Muscle of leg (tissue), 11 donors: ENCODE data around the gene TPX2. TPM values are rescaled to one million over a fixed set of nuclear protein-coding genes. Genes with fewer than 3 reads are reported as not detected.
"Not testable (repeated sequence)": the region's sequence is repeated elsewhere in the genome, so short reads cannot be mapped to it uniquely, and the experiment has no call there.

Experiments used
- DNase-seq: peaks from one replicate; pipeline ENCODE4 v3.0.0; 2013
- H3K27ac ChIP-seq: one replicate; pipeline ENCODE4 v1.5.1; 2013; ENCODE audit warnings: mild to moderate bottlenecking, low read length, control low read depth
- H3K27me3 ChIP-seq: one replicate; pipeline ENCODE4 v1.6.1; 2013; ENCODE audit warnings: low read length; ENCODE audit not compliant: control insufficient read depth, insufficient read depth
- H3K36me3 ChIP-seq: one replicate; pipeline ENCODE4 v1.6.1; 2013; ENCODE audit warnings: low read length; ENCODE audit not compliant: control insufficient read depth, insufficient read depth
- H3K4me1 ChIP-seq: one replicate; pipeline ENCODE4 v1.6.1; 2013; ENCODE audit warnings: low read length; ENCODE audit not compliant: control insufficient read depth, insufficient read depth
- H3K4me3 ChIP-seq: one replicate; pipeline ENCODE4 v1.5.1; 2013; ENCODE audit warnings: low read length, control low read depth
- H3K9me3 ChIP-seq: replicated peaks from 2 replicates; pipeline ENCODE4 v1.6.1; 2013; ENCODE audit warnings: low read depth, low read length; ENCODE audit not compliant: control insufficient read depth
- WGBS: methylation state at CpG from one replicate; pipeline ENCODE4 v1.1.5; 2013; ENCODE audit warnings: missing lambda C conversion rate; ENCODE audit not compliant: insufficient coverage; 5-methylcytosine and 5-hydroxymethylcytosine counted together
- polyA plus RNA-seq, 8 donors: library from polyadenylated mRNA; unstranded; fragments of 120-200 nt; gene quantifications; one replicate each; pipeline versions ENCODE4 v1.2.1 to v1.2.3, GENCODE V29; 2013; ENCODE audit warnings: inconsistent platforms in 1 of 8, low replicate concordance in 1 of 8; ENCODE audit not compliant: insufficient read length in 8 of 8, insufficient read depth in 1 of 8
- total RNA-seq: library from RNA; stranded (reverse); fragments of 120-200 nt; gene quantifications from one replicate; pipeline ENCODE4 v1.2.4, GENCODE V29; 2013

Gene TPX2
- total and polyA plus RNA-seq, 9 donors, result 21.4 to 42.7 (median 27.9) TPM

DNA sequence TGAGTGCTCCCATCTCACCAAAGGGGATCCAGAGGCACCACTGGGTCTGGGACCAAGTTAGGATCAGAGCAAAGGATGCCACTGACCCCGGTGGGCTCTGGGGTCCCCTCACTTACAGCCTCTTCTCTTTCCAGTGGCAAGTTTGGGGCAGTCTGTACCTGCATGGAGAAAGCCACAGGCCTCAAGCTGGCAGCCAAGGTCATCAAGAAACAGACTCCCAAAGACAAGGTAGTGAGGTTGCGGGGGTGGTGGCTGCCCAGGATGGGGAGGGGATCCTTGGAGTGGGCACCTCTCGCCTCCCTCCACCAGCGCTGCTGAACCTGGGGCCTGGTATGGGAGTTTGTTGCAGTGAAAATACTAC, 85.0 kb downstream of the TPX2 start:
- DNase-seq, result no peak
- WGBS, result no CpG with 5 or more reads among the region's 4 CpGs
- Histone ChIP-seq H3K27me3 (no peaks in the 10 kb centered on the region), H3K9me3 (no peaks in the 10 kb centered on the region), H3K4me1 (peaks cover 33% of the 10 kb centered on the region), H3K36me3 (peaks cover 28% of the 10 kb centered on the region), H3K27ac (no peak overlapping the region), H3K4me3 (no peak overlapping the region)

DNA sequence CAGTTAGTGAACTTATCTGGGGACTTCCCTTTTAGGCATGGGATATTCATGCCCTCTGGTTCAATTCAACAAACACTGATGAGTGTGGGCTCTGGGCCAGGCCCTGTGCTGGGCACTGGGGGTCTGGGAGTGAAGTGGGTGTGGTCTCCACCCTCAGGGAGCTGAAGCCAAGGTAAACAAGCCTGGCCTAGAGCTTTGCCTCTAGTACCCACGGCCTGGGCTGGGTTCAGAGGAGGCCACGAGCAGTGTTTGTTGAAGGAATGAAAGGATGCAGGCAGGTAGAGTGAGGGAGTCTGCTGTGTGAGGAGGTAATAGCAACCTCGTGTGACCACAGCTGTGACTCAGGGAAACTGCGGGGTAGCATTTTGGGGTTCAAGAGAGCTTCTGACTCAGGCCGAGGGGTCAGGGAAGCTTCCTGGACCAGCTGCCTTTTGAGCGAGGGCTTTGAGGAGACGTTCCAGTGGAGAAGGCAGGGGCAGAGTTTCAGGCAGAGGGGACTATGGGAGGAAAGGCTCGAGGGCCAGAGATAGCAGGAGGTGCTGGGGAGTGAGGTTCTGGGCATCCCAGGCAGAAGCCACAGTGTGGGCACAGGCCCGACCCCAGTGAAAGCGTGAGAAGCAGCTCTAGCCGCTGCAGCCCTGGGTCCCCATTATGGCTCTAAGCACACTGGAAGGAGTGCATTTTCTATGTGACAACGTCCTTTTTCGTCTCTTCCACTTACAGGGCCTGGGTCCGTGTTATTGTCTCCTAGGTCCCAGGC, 85.6 kb downstream of the TPX2 start:
- no peaks in the 10 kb centered on the region for H3K27me3 ChIP-seq
- no peaks in the 10 kb centered on the region for H3K9me3 ChIP-seq
- H3K4me3 ChIP-seq, result no peak overlapping the region
- peaks cover 27% of the 10 kb centered on the region for H3K4me1 ChIP-seq
- no peak overlapping the region for H3K27ac ChIP-seq
- peaks cover 32% of the 10 kb centered on the region for H3K36me3 ChIP-seq
- WGBS, result 83% methylated on average over 14 of the region's 14 CpGs
- DNase-seq, result no peak

DNA sequence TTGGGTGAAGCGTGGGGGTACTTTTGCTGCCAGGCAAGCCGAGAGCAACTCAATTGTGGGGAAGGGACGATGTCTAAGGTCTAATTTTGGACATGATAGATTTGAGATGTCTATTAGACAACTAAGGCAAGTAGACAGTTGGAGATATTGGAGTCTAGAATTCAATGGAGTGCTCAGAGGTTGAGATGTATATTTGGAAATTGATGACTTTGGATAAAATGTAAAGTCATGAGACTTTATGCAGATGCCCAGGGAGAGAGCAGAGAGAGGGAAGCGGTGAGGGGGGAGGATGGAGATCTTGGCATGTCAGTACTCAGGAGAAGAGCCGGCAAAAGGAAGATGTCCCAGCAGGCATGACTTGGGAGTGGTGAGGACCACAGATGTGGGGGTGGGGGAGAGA, 87.0 kb downstream of the TPX2 start:
- WGBS, result 74% methylated on average over 5 of the region's 5 CpGs
- H3K27me3 ChIP-seq, result no peaks in the 10 kb centered on the region
- H3K9me3 ChIP-seq, result no peaks in the 10 kb centered on the region
- no peak for DNase-seq
- H3K36me3 ChIP-seq, result peaks cover 38% of the 10 kb centered on the region
- H3K4me3 ChIP-seq, result no peak overlapping the region
- H3K4me1 ChIP-seq, result peaks cover 18% of the 10 kb centered on the region
- no peak overlapping the region for H3K27ac ChIP-seq

DNA sequence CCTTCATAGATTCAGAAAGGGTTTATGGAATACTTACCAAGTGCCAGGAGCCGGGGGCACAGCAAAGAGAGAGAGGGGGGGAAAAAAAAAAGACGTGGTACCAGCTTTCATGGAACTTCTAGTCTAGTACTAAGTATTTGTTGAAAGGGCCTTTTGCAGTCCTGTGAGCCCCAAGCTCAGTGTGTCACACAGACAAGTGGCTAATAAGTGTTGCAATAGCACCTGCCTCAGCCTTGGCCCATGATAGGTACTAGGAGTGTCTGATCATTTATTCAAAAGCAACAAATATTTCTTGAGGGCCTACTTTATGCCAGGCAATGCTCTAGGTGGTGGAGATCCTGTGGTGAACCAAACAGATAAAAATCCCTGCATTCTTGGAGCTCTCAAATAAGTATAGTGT, 88.0 kb downstream of the TPX2 start:
- H3K27me3 ChIP-seq, result no peaks in the 10 kb centered on the region
- DNase-seq, result no peak
- no peak overlapping the region for H3K4me3 ChIP-seq
- H3K4me1 ChIP-seq, result peaks cover 14% of the 10 kb centered on the region
- H3K9me3 ChIP-seq, result no peaks in the 10 kb centered on the region
- peaks cover 43% of the 10 kb centered on the region for H3K36me3 ChIP-seq
- WGBS, result 100% methylated on average over 2 of the region's 2 CpGs
- H3K27ac ChIP-seq, result no peak overlapping the region

DNA sequence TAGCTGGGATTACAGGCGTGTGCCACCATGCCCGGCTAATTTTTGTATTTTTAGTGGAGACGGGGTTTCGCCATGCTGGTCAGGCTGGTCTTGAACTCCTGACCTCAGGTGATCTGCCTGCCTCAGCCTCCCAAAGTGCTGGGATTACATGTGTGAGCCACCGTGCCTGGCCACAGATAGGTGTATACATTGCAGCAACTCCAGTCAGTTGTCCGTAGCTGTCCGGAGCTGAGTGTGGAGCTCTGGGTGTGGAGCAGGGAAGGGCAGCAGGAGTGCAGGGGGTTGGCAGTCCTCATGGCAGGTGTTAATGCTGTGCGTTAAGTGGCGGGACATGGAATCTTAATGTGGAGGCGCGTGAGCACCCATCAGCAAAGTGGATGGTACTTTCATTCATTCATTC, 88.9 kb downstream of the TPX2 start:
- H3K27me3 ChIP-seq, H3K27ac ChIP-seq, H3K4me3 ChIP-seq, DNase-seq, H3K4me1 ChIP-seq, H3K9me3 ChIP-seq: not testable (repeated sequence)
- peaks cover 43% of the 10 kb centered on the region for H3K36me3 ChIP-seq
- 100% methylated on average over 5 of the region's 11 CpGs for WGBS

DNA sequence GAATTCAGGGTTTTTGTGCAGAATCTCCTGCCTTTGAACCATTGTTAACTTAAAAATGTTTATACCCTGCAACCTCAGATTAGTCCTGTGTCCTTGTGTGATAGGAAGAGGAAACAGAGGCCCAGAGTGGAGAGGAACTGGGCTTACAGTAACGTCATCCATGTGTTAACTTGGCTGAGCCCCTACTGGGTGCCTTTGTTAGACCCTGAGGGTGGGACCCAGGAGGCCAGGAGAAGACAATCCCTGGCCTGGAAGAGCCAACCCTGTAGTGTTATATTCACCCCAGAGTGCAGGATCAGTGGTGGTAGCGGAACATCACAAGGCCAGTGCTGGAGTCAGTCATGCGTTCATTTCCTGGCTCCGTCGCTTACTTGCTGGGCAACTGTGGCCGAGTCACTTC, 90.6 kb downstream of the TPX2 start:
- DNase-seq, result no peak

DNA sequence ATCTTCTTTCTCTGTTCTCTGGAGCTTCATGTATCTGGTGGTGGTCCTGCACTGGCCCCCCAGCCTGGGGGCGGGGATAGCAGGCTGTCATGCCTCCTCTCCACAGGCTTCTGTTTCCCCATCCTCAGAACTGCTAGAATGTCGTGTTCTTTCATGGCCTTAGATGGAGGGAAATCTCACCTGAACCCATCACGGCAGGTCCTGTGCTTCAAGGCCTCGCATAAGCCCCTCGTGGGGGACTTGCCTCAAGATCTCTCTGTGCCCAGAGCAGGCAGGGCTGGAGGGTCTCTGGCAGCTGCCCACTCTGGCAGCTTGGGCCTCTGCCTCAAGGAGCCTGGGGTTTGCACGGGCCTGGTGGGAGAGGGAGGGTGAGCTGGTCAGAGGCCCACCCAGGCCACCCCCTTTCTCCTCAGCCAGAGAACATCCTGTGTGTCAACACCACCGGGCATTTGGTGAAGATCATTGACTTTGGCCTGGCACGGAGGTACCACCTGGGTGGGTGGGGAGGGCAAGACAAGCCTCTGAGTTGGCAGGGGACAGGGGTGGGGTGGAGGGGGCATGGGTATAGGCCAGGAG, 91.4 kb downstream of the TPX2 start:
- WGBS, result 89% methylated on average over 5 of the region's 8 CpGs
- H3K4me1 ChIP-seq, result peaks cover 17% of the 10 kb centered on the region
- no peaks in the 10 kb centered on the region for H3K27me3 ChIP-seq
- no peak overlapping the region for H3K27ac ChIP-seq
- H3K36me3 ChIP-seq, result peaks cover 36% of the 10 kb centered on the region
- no peak for DNase-seq
- H3K4me3 ChIP-seq, result no peak overlapping the region
- no peaks in the 10 kb centered on the region for H3K9me3 ChIP-seq

More for the DNA sequence above, 90.6 kb downstream of the TPX2 start:
- Histone ChIP-seq H3K4me1 (peaks cover 13% of the 10 kb centered on the region), H3K27me3 (no peaks in the 10 kb centered on the region), H3K27ac (no peak overlapping the region), H3K9me3 (no peaks in the 10 kb centered on the region), H3K4me3 (no peak overlapping the region), H3K36me3 (peaks cover 41% of the 10 kb centered on the region)
- WGBS, result 79% methylated on average over 5 of the region's 6 CpGs

DNA sequence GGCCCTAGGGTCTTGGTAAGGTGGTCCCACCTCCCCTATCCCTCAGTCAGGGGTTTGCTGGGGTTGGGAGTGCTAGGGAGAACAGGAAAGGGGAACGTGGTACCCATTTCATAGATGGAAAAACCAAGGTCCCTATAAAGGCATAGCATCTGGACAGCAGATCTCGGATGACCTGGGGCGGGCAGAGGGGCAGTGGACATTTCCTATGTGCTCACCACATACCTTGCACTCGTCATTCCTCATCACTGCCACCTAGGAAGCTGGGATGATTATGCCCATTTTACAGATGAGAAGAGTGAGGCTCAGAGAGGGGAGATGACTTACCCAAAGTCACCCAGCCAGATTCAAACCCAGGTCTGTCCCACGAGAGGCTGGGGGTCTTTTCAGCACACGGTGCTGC, 92.1 kb downstream of the TPX2 start:
- Histone ChIP-seq H3K9me3 (no peaks in the 10 kb centered on the region), H3K4me1 (peaks cover 24% of the 10 kb centered on the region), H3K36me3 (peaks cover 34% of the 10 kb centered on the region), H3K27me3 (no peaks in the 10 kb centered on the region), H3K4me3 (no peak overlapping the region), H3K27ac (no peak overlapping the region)
- 83% methylated on average over 2 of the region's 6 CpGs for WGBS
- DNase-seq, result no peak

DNA sequence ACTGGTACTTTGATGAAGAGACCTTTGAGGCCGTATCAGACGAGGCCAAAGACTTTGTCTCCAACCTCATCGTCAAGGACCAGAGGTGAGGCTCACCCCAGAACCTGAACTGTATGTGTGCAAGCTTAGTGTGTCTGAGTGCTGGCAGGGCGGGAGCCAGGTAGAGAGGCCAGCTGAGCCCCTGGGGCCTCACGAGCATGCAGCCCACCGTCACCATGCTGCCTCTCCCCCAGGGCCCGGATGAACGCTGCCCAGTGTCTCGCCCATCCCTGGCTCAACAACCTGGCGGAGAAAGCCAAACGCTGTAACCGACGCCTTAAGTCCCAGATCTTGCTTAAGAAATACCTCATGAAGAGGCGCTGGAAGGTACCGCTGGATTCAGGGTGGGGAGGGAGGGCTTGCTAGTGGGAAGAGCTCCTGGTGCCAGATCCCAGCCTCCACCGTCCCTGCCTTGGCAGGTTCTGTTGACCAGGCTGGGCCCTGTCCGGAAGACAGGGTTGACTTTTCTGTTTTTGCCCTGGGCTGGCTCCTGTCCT, 92.7 kb downstream of the TPX2 start:
- Histone ChIP-seq H3K4me1 (peaks cover 30% of the 10 kb centered on the region), H3K9me3 (no peaks in the 10 kb centered on the region), H3K27ac (no peak overlapping the region), H3K4me3 (no peak overlapping the region), H3K27me3 (no peaks in the 10 kb centered on the region), H3K36me3 (peaks cover 34% of the 10 kb centered on the region)
- DNase-seq, result no peak
- 82% methylated on average over 17 of the region's 17 CpGs for WGBS

DNA sequence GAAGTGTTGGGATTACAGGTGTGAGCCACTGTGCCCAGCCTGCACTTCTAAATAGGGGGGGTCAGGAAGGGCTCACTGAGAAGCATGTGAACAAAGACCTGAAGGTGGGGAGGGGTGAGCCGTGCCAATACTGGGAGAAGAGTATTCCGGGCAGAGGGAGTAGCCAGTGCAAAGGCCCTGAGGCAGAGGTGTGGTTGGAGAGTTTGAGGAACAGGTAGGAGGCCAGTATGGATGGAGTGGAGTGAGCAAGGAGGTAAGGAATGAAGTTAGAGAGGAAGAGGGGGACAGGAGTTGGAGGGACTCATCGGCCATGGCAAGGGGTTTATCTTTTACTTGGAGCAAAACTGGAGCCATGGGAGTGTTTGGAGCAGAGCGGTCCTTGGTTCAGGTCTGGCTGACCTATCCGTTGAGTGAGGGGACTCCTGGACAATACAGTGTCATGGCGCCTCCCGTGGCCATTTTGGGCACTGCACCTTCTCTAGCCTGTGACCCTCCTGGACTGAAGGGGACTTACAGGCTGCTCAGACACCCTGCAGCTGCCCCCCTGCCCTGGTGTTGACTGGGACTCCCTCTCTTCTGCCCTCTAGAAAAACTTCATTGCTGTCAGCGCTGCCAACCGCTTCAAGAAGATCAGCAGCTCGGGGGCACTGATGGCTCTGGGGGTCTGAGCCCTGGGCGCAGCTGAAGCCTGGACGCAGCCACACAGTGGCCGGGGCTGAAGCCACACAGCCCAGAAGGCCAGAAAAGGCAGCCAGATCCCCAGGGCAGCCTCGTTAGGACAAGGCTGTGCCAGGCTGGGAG, 94.2 kb downstream of the TPX2 start:
- Histone ChIP-seq H3K36me3 (peaks cover 29% of the 10 kb centered on the region), H3K4me1 (peaks cover 45% of the 10 kb centered on the region), H3K27me3 (no peaks in the 10 kb centered on the region), H3K4me3 (no peak overlapping the region), H3K27ac (peak overlapping the region; percentile 3), H3K9me3 (no peaks in the 10 kb centered on the region)
- WGBS, result 55% methylated on average over 14 of the region's 14 CpGs
- DNase-seq, result peak; percentile 66
